Testis (tissue), 2 donors: Measurements from ENCODE around the gene HEATR5B.

Source experiments
- POLR2A ChIP-seq: fragments of 450-650 bp; IDR thresholded peaks from one replicate; pipeline ENCODE4 v1.6.1; 2017; ENCODE audit warnings: antibody characterized with exemption, mild to moderate bottlenecking, moderate library complexity
- TF ChIP-seq, protein P1 (sequence below), 3 experiments: fragments of 450-650 bp in 2 of 3; fragments of 200-600 bp in 1 of 3; sonication (generic) in 1 of 3; IDR thresholded peaks; one replicate each; pipeline ENCODE4 v1.5.1; 2016 to 2019; ENCODE audit warnings: antibody characterized with exemption in 3 of 3, mild to moderate bottlenecking in 2 of 3, moderate library complexity in 1 of 3

DNA sequence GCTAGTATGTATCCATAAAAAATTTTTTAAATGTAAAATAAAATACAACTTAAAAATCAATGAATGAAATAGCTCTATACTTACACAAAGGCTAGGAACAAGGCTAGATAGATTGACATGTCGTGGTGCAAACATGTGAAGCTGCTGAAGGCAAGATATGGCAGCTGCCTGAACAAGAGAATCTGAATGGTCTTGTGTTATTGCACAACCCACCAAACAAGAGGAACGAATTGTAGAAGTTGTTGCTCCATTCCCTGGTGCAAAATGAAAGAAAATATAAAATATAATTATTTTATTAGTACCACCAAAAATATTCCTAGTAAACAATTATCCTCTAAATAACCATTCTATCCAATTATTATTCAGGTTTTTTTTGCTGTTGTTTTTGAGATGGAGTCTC, 46.4 kb downstream of the HEATR5B start:
- TF ChIP-seq, protein P1, sequence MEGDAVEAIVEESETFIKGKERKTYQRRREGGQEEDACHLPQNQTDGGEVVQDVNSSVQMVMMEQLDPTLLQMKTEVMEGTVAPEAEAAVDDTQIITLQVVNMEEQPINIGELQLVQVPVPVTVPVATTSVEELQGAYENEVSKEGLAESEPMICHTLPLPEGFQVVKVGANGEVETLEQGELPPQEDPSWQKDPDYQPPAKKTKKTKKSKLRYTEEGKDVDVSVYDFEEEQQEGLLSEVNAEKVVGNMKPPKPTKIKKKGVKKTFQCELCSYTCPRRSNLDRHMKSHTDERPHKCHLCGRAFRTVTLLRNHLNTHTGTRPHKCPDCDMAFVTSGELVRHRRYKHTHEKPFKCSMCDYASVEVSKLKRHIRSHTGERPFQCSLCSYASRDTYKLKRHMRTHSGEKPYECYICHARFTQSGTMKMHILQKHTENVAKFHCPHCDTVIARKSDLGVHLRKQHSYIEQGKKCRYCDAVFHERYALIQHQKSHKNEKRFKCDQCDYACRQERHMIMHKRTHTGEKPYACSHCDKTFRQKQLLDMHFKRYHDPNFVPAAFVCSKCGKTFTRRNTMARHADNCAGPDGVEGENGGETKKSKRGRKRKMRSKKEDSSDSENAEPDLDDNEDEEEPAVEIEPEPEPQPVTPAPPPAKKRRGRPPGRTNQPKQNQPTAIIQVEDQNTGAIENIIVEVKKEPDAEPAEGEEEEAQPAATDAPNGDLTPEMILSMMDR (IDR thresholded peaks at IDR 0.05) = no peak
- TF ChIP-seq POLR2A = no peak
